GM19452 (cell line): ENCODE data around the gene GMPR2.
"Not testable (repeated sequence)": the region's sequence is repeated elsewhere in the genome, so short reads cannot be mapped to it uniquely, and the experiment has no call there.

Experiments used
- ATAC-seq: cut with Tn5 transposase; IDR thresholded peaks from one replicate; pipeline ENCODE4 v1.9.1; 2021; ENCODE audit not compliant: unreplicated experiment

Gene GMPR2

GRCh38 chr14:24198814-24199524, 33.8 kb upstream of the GMPR2 start:
- ATAC-seq = no peak

- ATAC-seq = not testable (repeated sequence)
Observed at GRCh38 chr14:24202538-24202937, 30.2 kb upstream of the GMPR2 start.

GRCh38 chr14:24203249-24203886, 29.4 kb upstream of the GMPR2 start:
- not testable (repeated sequence) for ATAC-seq

- no peak for ATAC-seq
Observed at GRCh38 chr14:24204163-24205146, 28.3 kb upstream of the GMPR2 start.

- no peak for ATAC-seq
Observed at GRCh38 chr14:24206260-24207103, 26.2 kb upstream of the GMPR2 start.

DNA sequence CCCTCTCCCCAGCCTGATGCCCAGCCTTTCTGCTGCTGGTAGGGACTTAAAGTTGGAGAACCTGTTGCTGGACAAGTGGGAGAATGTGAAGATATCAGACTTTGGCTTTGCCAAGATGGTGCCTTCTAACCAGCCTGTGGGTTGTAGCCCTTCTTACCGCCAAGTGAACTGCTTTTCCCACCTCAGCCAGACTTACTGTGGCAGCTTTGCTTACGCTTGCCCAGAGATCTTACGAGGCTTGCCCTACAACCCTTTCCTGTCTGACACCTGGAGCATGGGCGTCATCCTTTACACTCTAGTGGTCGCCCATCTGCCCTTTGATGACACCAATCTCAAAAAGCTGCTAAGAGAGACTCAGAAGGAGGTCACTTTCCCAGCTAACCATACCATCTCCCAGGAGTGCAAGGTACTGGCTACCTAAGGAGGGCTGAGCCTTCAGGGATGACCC, 25.6 kb upstream of the GMPR2 start:
- no peak for ATAC-seq

GRCh38 chr14:24207625-24208024, 25.1 kb upstream of the GMPR2 start:
- no peak for ATAC-seq

GRCh38 chr14:24211311-24211710, 21.4 kb upstream of the GMPR2 start:
- ATAC-seq = no peak

DNA sequence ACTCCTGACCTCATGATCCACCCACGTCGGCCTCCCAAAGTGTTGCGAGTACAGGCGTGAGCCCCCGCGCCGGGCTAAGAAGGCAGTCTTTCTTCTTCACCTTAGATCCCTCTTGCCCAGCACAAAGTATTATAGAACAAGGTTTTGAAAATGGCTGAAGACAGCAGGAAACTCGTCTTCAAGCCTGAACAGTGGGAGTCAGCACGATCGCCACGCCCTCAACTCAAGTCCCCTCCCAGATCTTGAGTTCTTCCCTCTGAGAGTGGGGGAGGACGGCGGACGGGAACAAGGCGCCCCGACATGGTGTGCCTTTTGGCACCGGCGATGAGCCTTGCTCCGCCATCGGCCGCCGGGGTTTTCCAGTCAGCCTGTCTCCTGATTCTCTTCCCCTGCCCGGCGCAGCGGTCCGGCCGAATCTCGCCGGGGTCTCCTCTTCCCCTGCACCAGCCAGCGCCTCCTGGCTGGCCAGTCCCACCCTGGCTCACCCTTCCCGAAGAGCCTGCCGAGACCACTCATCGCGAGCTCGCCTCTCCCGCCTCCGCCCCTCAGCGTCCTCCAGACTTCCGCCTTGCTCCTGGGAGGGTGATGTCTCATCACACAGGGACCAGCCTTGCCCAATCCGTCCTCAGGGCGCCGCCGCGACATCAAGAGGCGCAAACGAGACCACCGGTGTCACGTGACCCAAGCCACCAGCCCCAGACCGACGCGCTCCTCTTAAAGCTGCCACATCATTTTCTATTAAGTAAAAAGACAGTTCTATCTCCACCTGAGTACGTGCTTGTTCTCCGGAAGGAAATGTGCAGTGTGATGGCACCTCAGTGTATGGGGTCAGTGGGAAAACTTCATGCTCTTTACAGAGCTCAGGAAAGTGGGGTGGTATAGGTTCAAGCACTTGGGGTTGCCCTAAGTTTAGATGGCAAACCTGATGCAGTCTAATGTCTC, 19.5 kb upstream of the GMPR2 start, which contains the start of gene CHMP4A:
TSS of gene CHMP4A (minus strand) at position 565 of the 942 bp plus-strand sequence. CDS start at position 516, 49 bp downstream.
- peak; percentile 79 for ATAC-seq

DNA sequence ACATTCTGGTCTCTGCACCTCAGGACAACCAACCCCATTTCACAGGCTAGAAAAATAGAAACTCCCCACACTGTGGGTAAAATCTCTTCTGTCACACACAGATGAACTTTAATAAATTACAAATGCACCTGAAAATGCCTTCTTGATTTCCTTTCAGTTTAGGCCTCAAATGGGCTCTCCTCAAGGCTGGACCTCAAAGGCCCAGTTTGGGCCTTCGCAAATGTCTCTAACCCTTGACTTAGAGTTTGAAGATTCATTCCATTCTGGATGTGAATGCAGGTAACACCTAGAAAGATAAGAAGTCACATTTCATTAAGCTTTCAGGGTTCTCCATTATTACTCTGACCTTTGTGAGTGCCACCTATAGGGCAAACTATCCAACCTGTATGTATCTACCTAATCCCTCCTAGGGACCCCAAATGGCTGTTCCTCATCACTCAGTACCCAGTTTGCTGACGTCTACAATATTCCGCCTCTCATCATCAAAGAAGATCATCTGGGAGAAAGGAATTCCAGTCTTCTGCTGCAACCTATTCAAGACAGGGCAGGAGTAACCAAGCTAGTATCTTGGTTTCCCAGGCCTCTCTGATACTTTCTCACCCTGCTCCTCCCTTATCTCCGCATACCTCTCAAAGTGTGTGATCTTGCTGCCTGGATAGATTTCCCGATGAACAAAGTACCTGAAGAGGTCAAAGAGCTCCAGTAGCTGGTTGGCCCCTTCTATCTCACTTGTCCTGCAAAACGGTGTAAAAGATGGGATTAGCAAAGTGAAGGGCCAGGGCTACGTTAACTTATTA, 18.7 kb upstream of the GMPR2 start:
- no peak for ATAC-seq

DNA sequence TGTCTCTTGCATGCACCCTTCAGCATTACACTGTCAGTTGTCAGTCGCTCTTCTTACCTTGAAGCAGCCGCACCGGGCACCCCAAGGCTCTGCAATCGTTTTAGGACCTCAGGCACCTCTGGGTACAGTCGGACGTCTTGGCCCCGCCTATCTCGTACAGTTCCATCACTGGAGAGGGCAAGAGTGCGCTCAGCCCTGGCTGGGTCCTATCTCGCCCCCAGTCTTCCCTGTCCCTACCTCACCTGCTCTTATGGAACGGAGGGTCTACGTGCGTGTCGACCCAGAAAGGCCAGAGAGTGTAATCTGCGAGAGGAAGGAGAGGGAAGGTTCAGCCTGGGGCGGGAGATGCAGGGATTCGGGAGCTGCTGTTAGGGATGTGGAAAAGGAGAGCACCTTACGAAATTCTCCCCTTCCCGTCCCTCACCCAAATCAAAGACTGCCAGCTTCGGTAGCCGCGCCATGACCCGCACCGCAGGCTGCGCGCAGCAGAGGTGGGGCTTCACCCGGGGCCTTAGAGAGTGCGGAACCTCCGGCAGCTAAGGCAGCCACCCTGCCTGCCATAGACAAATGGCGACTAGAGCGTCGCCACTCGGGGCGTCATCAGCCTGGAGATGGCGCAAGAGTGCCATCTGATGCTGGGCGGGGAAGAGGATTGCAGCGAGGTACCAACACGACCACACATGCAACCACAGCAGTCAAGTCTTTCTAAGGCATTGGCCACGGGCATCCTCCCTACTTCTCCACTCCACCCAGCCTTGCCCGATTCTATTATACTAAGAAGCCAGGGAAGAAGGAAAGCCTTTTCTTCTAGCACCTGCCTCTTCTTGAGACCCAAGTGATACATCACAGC, 17.0 kb upstream of the GMPR2 start, which contains the start of gene MDP1:
TSS of gene MDP1 (minus strand) at position 572 of the 850 bp plus-strand sequence. CDS start at position 461, 111 bp downstream.
- peak; percentile 67 for ATAC-seq

DNA sequence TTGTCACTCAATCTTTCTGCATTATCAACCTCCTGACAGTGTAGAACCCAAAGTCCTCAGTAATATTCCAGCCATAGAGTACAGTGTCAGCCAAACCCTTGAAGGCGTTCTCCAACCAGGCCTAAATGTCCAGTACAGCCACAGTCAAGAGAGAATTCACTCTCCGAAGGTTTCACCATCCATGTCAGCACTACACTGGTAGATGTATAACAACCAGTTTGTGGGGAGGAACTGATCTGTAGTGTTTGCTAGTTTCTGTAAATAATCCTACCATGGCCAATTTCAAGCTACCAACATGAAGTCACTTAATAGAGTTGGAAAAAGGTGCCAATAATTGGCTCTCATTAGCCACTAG, 16.4 kb upstream of the GMPR2 start:
- no peak for ATAC-seq

- ATAC-seq = not testable (repeated sequence)
Observed at GRCh38 chr14:24216876-24217275, 15.9 kb upstream of the GMPR2 start.

DNA sequence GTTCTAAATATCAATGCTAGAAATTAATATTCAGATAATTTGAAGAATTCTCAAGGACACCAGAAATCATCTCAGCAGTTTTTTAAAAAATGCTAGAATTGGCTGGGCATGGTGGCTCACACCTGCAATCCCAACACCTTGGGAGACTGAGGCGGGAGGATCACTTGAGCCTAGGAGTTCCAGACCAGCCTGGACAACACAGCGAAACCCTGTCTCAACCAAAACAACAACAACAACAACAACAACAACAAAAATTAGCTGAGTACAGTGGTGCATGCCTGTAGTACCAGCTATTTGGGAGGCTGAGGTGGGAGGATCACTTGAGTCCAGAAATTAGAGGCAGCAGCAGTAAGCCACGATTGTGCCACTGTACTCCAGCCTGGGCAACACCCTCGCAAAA, 13.6 kb upstream of the GMPR2 start:
- ATAC-seq = no peak

DNA sequence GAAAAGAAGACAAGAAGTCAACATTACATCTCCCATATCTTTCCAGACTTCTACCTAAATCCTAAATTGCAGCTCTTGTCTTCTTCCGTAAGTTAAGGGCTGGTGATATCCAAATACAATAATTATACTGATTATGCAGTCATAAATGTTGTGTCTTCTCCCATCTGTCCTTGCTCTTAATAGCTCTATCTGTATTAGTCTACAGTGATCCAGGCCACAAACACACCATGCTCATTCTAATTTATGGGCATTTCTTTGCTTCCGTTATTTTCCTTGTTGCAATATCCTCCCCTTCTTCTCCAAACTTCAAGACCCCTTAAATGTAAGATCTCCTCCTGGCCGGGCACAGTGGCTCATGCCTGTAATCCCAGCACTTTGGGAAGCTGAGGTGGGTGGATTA, 13.2 kb upstream of the GMPR2 start:
- ATAC-seq = no peak

DNA sequence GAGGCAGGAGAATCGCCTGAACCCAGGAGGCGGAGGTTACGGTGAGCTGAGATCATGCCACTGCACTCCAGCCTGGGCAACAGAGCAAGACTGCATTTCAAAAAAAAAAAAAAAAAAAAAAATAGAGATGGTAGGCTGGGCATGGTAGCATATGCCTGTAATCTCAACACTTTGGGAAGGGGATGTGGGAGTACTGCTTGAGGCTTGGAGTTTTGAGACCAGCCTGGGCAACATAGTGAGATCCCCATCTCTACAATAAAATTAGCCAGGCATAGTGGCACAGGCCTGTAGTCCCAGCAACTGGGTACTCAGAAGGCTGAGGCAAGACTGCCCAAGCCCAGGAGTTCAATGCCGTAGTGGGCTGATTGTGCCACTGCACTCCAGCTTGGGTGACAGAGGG, 9.7 kb upstream of the GMPR2 start:
- not testable (repeated sequence) for ATAC-seq

DNA sequence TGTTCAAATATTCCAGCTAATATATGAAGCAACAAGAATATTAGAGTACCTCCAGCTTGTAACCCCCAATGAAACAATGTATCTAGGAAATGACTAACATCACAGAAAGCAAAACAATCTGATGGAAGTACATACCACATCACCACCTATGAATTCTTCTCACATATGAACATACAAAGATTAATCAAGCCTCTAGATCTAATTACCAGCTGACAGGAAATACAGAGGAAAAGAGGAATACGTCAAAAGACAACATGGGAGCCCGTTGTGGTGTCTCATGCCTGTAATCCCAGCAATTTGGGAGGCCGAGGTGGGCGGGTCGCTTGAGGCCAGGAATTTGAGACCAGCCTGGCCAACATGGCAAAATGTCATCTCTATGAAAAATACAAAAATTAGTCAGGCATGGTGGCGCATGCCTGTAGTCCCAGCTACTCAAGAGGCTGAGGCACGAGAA, 8.1 kb upstream of the GMPR2 start:
- no peak for ATAC-seq
